ENCODE data around the gene DLX1.
"Not testable (repeated sequence)": the region's sequence is repeated elsewhere in the genome, so short reads cannot be mapped to it uniquely, and the experiment has no call there.

The DLX1 gene

DNA sequence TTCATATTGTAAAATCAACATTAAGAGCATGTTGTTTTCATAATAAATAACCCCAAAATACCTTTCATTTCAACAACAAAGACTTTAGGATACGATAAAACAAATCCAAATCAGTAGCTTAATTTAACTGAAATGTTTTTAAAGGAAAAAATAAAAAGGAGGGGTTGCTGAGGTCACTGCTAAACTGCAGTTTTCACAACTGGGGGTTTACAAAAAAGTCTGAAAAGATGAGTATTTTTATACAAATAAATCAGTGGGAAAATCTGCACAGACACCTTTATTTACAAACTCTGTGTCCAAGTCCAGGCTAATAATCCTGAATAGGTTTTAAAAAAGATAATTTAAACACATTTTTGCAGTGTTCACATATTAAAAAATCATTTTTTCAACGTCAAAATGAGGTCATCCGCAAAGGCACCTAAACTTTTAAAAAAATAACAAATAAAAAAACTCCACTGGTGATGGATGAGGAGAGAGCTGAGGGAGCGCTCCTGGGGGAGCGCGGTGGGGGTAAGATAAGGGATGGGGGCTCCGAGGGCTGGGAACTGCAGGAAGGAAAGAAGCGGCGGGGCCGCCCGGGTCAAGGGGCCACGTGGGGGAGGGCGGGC lies 14.3 kb downstream of the DLX1 start:
- DNase-seq = no peak

- no peak for DNase-seq
Measured at GRCh38 chr2:172100080-172100934, 15.0 kb downstream of the DLX1 start.

DNA sequence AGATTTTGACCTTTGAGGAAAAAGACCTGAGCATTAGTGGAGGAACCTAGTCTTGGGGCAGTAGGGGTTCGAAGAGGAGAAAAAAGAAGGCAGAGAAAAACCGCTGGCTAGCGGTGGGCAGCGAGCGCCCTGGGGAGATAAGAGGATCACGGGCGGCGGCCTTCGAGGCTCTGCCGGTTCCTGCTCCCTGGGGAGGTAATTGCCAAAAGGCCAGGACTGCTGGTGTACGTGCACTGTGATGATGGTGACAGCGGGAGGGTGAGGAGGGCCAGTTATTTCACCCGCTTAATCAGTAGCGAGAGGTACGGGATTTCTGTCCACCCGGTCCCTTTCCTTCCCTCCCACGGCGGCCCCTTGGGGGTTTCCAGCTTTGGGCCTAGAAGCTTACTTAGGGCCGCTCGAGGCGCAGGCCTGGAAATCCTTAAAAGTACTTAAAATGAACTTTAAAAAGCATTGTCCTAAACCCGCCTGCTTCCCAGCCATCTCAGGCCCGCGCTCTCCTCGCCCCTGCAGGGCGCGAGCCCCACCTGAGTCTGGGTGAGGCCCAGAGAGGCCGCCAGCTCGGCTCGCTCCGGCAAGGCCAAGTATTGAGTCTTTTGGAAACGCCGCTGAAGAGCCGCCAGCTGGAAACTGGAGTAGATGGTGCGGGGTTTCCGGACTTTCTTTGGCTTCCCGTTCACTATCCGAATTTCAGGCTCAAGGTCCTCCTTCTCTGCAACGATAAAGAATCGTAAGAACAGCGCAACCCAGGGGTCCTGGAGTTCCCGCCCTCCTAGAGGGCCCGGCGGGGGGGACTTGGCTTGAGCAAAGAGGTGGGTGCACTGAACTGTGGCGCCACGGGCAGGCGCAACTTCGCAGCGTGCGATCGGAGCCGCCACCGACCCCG lies 15.9 kb downstream of the DLX1 start:
- DNase-seq = no peak

DNA sequence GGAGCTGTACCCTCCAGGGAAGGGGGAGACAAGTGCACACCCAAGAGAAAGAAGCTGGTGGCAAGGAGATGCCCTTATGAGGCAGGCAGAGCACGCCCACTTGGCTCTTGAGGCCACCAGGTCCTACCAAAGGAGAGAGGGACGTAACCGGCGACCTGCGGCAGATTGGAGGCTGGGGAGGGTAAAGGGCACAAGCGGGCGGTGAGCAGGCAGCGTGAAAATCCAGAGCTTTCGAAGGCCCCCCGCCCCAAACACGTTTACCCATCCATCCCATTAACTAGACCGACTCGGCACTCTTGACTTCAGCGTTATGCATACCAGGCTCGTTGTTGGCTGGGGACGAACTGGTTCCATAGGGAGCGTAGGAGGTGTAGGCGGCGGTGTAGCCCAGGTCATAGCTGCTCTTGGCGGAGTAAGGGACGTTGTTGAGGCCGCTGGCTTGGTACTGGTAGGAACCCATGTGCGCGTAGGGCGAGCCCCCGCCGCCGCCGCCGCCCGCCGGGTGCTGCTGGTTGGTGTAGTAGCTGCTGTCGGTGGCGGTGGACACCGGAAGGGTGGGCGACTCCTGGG lies 16.6 kb downstream of the DLX1 start:
- DNase-seq = peak; percentile 52

DNA sequence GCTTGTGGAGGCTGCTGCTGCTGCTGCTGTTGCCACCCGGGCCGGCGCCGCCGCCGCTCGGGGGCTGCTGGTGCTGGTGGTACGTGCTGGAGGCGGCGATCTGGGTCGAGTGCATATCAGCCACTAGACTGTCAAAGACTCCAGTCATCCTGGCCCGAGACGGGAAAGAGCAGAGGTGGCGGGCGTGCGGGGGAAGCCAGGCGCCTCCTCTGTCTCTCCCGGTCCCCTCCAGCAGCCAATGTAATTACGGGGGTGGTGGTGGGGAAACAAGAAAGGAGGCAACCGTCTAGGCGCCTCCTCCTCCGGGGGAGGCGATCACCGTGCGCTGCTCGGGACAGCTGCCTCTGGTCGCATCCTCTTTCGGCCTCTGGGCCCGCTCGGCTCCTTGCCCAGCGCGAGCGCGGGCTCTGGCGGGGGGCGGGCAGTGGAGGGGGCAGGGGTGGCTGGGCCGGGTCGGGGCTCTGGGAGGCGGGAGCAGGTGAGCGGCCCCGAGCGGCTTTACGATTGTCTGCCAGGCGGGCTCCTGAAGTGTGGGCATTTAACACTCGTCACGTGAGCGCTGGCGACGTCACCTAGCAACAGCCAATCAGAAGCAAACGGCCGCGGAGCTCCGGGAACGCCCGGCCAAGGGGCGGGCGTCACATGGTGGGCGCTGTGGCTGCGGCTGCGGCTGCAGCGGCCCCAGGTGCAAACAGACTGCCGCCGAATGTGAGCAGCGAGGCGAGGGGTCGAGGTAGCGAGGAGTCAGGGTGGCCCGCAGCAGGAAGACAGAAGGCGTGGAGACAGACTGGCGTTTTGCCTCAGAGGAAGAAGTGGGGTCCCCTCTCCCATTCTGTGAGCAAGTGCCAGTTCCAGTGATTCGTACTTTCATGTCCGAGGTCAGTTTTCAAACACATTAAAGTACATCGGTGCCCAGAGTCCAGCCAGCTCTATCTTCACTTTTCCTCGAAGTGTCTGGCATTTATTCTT lies 17.4 kb downstream of the DLX1 start, which contains the start of gene DLX2:
Gene DLX2 (minus strand): TSS at position 510 of the 969 bp plus-strand sequence. CDS start 362 bp downstream, at position 148.
- DNase-seq = peak; percentile 88

GRCh38 chr2:172103471-172104272 lies 18.4 kb downstream of the DLX1 start:
- peak; percentile 40 for DNase-seq

DNA sequence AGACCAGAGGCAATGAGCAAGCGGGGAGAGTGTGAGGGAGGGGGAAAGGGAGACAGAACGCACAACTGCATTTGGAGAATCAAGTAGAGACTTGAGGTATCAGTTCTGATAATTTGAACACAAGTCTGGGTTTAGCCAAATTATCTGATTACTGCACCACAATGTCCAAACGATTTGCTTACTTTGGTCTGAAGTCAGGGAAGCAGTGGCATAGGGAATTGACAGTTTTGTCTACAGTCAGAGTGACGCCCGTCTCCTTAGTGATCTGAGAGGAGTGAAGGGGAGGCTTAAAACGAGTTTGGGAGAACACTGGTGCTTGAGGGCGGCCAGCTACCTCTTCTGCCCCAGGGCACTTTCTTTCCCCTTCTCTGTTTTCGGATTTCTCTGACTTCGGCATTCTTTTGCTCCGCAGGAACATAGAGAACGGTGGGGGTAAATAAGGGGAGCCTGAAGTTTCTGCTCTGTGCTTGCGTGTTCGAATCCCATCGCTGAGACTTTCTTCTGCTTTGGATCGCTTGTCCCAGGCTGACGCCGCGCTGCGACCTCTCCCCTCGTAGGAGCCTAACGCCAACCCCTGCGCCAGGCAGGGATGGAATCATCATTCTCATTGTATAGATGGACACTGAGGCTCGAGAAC lies 20.3 kb downstream of the DLX1 start:
- no peak for DNase-seq

DNA sequence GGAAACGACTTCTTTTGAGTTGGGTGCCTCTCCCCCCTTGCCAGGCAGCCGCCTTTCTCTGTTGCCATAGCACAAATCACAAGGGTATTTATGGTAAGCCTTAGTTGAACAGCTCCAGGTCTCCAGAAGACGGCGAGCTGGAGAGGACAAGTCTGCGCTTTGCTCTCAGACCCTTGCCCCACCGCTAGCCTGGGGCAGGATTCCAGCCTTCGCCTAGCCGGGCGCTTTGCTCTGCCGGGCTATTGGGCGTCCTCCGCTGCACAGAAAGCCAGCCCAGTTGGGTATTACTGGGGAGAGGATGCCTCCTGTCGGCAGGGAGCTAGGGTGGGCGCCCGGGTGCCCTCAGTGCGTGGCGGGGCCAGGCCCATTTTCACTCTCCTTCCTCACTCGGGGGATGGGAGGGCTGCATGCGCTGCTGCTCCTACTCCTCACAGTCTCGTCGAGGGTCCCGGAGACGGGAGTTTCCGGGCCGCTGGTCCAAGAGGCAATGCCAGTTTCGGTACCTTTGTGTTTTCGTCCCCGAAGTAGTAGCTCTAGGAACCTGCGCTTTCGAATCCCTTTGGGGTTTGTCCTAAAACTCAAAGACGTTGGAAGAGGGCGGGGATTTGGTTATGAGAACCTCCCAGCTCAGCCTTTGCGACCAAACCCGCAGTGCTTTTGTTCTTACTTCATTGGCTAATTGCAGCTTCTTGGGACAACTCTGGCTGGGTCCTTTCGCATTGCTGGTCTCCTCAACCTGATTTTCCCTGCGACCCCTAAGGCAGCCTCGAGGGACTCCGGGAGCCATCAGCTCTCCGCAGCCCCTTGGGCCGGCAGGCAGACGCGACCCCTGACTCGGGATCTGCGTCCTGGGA lies 21.0 kb downstream of the DLX1 start:
- DNase-seq = no peak

- DNase-seq = no peak
Measured at GRCh38 chr2:172107690-172108586, 22.6 kb downstream of the DLX1 start.

DNA sequence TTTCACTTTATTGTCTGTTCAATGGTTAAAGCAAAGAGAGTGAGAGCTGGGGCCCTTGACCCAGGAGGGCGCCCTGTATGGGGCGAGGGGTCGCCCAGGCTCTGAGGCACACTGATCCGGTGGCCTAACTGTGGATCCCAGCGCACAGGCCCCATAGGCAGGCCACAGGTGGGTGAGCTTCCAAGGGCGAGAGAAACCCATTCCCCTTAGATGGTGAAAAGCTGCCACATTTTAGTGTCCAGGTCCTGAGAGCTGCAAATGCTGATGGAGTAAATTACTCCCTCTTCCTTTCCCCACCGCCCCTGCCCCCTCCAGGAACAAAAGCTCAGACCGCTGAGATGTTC lies 23.3 kb downstream of the DLX1 start:
- DNase-seq = no peak

GRCh38 chr2:172109256-172109987 lies 24.1 kb downstream of the DLX1 start:
- DNase-seq = no peak

GRCh38 chr2:172109988-172110811 lies 24.9 kb downstream of the DLX1 start:
- DNase-seq = no peak

DNA sequence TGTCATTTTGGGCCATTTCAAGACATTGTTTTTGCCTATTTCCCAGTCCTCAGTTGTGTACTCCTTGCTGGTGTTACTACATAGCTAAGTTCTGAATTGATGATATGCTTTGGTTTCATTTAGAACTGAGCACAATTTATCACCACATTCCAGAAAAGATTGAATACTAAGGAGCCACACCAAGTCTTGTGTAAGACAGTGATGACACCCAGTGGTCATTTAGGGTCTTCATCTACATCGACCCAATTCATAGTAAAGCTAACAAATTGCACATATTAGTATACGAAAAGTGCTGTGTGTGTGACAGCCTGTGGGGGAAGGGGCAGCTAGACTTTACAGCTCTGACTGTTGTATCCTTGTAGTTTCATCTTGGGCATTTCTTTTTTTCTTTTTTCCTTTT lies 28.3 kb downstream of the DLX1 start:
- no peak for DNase-seq

GRCh38 chr2:172114176-172114575 lies 28.9 kb downstream of the DLX1 start:
- not testable (repeated sequence) for DNase-seq

GRCh38 chr2:172114579-172114978 lies 29.3 kb downstream of the DLX1 start:
- no peak for DNase-seq

- DNase-seq = no peak
Measured at GRCh38 chr2:172116107-172116506, 30.8 kb downstream of the DLX1 start.

- DNase-seq = no peak
Measured at GRCh38 chr2:172119089-172119488, 33.8 kb downstream of the DLX1 start.
